ENCODE measurements around the gene TBC1D14. TPM values are rescaled to one million over a fixed set of nuclear protein-coding genes. Genes with fewer than 3 reads are reported as not detected.

TBC1D14 gene
- total and polyA plus RNA-seq, 4 donors: 15.1 to 60.1 (median 46.4) TPM

DNA sequence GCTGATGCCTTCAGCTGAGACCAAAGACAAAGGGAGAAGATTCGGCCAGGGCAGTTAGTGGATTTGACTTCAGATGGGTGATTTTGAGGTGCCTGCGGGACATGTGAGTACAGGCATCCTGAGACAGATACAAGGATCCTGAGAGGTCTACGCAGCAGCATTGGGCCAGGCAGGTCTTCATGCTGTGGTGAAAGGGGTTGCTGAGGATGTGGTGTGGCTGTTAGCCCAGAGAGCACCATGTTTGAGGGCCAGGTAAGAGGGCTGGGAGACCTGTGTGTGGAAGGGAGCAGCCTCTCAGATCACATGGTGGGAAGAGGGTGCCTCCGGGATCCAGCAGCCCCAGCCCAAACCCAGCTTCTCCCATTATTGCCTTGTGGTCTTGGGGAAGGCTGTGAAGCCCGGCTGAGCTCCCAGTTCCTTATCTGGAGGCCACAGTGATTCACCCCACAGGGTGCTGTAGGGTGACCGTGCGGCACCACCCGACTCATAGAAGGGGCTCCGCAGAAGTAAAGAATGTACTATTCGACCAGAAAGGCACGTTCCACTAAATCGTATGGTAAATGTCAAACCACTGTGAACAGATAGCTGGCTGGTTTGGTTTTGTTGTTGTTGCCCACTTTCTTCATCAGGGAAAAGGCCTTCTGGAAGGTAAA is 105.9 kb downstream of the TBC1D14 start:
- H3K4me3 ChIP-seq: no peak overlapping the region
- WGBS, 2 donors: 92 to 96% methylated on average over 12 of the region's 12 CpGs
- no peaks in the 10 kb centered on the region for H3K27me3 ChIP-seq (ENCODE audit: control insufficient read depth in 3 of 3, insufficient read depth in 3 of 3, low read length in 2 of 3)
- H3K9ac ChIP-seq (ENCODE audit: insufficient read depth in 1 of 2, low read length in 2 of 2): no peak overlapping the region
- peaks cover 16 to 50% (median 27%) of the 10 kb centered on the region in 4 donors for H3K36me3 ChIP-seq (ENCODE audit: control insufficient read depth in 4 of 4, insufficient read depth in 4 of 4, low read length in 4 of 4)
- H3K27ac ChIP-seq (ENCODE audit: low read depth in 1 of 2, low read length in 1 of 2): no peak overlapping the region
- no peak for TF ChIP-seq CTCF (IDR thresholded peaks at IDR 0.05; ENCODE audit: control extremely low read depth, extremely low read depth)
- no peaks in the 10 kb centered on the region for H3K4me1 ChIP-seq (ENCODE audit: control insufficient read depth in 5 of 5, insufficient read depth in 5 of 5, low read length in 5 of 5)
- DNase-seq (no peak), ATAC-seq (ENCODE audit: insufficient read depth, low FRiP score) (no peak)
- no peaks in the 10 kb centered on the region for H3K9me3 ChIP-seq (ENCODE audit: control insufficient read depth in 4 of 4, insufficient read depth in 3 of 4, low read length in 3 of 4)

- H3K9ac ChIP-seq (ENCODE audit: insufficient read depth in 1 of 2, low read length in 2 of 2): no peak overlapping the region
Observed at GRCh38 chr4:7016086-7016485, 106.5 kb downstream of the TBC1D14 start.

GRCh38 chr4:7016512-7016911 is 106.9 kb downstream of the TBC1D14 start:
- H3K36me3 ChIP-seq (ENCODE audit: control insufficient read depth in 4 of 4, insufficient read depth in 4 of 4, low read length in 4 of 4): peaks cover 12 to 53% (median 21%) of the 10 kb centered on the region in 4 donors
- no peak overlapping the region for H3K27ac ChIP-seq (ENCODE audit: low read depth in 1 of 2, low read length in 1 of 2)
- no peaks in the 10 kb centered on the region for H3K27me3 ChIP-seq (ENCODE audit: control insufficient read depth in 3 of 3, insufficient read depth in 3 of 3, low read length in 2 of 3)
- H3K9me3 ChIP-seq (ENCODE audit: control insufficient read depth in 4 of 4, insufficient read depth in 3 of 4, low read length in 3 of 4): no peaks in the 10 kb centered on the region
- DNase-seq (no peak), ATAC-seq (ENCODE audit: insufficient read depth, low FRiP score) (no peak)
- WGBS, 2 donors: 93 to 96% methylated on average over 6 of the region's 6 CpGs
- no peak overlapping the region for H3K4me3 ChIP-seq
- TF ChIP-seq CTCF (IDR thresholded peaks at IDR 0.05; ENCODE audit: control extremely low read depth, extremely low read depth): no peak
- H3K4me1 ChIP-seq (ENCODE audit: control insufficient read depth in 5 of 5, insufficient read depth in 5 of 5, low read length in 5 of 5): no peaks in the 10 kb centered on the region
- H3K9ac ChIP-seq (ENCODE audit: insufficient read depth in 1 of 2, low read length in 2 of 2): no peak overlapping the region

More at GRCh38 chr4:7016086-7016485, 106.5 kb downstream of the TBC1D14 start:
- H3K27me3 ChIP-seq (ENCODE audit: control insufficient read depth in 3 of 3, insufficient read depth in 3 of 3, low read length in 2 of 3): no peaks in the 10 kb centered on the region
- H3K9me3 ChIP-seq (ENCODE audit: control insufficient read depth in 4 of 4, insufficient read depth in 3 of 4, low read length in 3 of 4): no peaks in the 10 kb centered on the region
- WGBS, 2 donors: 77 to 82% methylated on average over 11 of the region's 11 CpGs
- DNase-seq: no peak
- no peaks in the 10 kb centered on the region for H3K4me1 ChIP-seq (ENCODE audit: control insufficient read depth in 5 of 5, insufficient read depth in 5 of 5, low read length in 5 of 5)
- peaks cover 12 to 51% (median 23%) of the 10 kb centered on the region in 4 donors for H3K36me3 ChIP-seq (ENCODE audit: control insufficient read depth in 4 of 4, insufficient read depth in 4 of 4, low read length in 4 of 4)
- no peak overlapping the region for H3K4me3 ChIP-seq
- H3K27ac ChIP-seq (ENCODE audit: low read depth in 1 of 2, low read length in 1 of 2): no peak overlapping the region
- TF ChIP-seq CTCF (IDR thresholded peaks at IDR 0.05; ENCODE audit: control extremely low read depth, extremely low read depth): no peak
- ATAC-seq (ENCODE audit: insufficient read depth, low FRiP score): no peak

All from lung (tissue), 12 donors.